Hepatocyte (in vitro differentiated cells): Measurements from ENCODE around the gene FUT1.

Experiments
- CTCF ChIP-seq: fragments of 200-600 bp; sonication (generic); IDR thresholded peaks from 2 replicates; pipeline ENCODE4 v1.5.1; 2016; ENCODE audit warnings: antibody characterized with exemption, mild to moderate bottlenecking; ENCODE audit not compliant: poor library complexity
- EZH2 ChIP-seq: fragments of 200-600 bp; sonication (generic); IDR thresholded peaks from 2 replicates; pipeline ENCODE4 v1.6.1; 2016; ENCODE audit warnings: antibody characterized with exemption, mild to moderate bottlenecking, borderline replicate concordance

GRCh38 chr19:48719263-48720171 lies 32.9 kb downstream of the FUT1 start, which contains the start of gene MAMSTR:
- no peak for TF ChIP-seq CTCF
- TF ChIP-seq EZH2: no peak
